Stimulated activated memory B cell treated with anti-CD40 and anti-IgM and Interleukin-4, amounts not matched to agents 10 μg/mL and 1 μg/mL and 100 μg/mL, for 72 hours (primary cell): Measurements from ENCODE around the gene CD46.

ENCODE experiments used
- ATAC-seq: fragments of 150-1000 bp; cut with Tn5 transposase; 2 replicates; pipeline ENCODE4 v1.10.0; 2021
- H3K27ac Mint-ChIP-seq: one replicate; pipeline ENCODE4 v1.8.0; 2022; ENCODE audit warnings: mild to moderate bottlenecking, mixed read lengths
- H3K27me3 Mint-ChIP-seq: one replicate; pipeline ENCODE4 v1.8.0; 2022; ENCODE audit warnings: mixed read lengths
- H3K36me3 Mint-ChIP-seq: one replicate; pipeline ENCODE4 v1.8.0; 2022; ENCODE audit warnings: mixed read lengths
- H3K4me1 Mint-ChIP-seq: one replicate; pipeline ENCODE4 v1.8.0; 2022; ENCODE audit warnings: mixed read lengths
- H3K4me3 Mint-ChIP-seq: one replicate; pipeline ENCODE4 v1.8.0; 2022; ENCODE audit warnings: mild to moderate bottlenecking, moderate library complexity, mixed read lengths
- H3K9me3 Mint-ChIP-seq: one replicate; pipeline ENCODE4 v1.8.0; 2022; ENCODE audit warnings: mixed read lengths

The CD46 gene

DNA sequence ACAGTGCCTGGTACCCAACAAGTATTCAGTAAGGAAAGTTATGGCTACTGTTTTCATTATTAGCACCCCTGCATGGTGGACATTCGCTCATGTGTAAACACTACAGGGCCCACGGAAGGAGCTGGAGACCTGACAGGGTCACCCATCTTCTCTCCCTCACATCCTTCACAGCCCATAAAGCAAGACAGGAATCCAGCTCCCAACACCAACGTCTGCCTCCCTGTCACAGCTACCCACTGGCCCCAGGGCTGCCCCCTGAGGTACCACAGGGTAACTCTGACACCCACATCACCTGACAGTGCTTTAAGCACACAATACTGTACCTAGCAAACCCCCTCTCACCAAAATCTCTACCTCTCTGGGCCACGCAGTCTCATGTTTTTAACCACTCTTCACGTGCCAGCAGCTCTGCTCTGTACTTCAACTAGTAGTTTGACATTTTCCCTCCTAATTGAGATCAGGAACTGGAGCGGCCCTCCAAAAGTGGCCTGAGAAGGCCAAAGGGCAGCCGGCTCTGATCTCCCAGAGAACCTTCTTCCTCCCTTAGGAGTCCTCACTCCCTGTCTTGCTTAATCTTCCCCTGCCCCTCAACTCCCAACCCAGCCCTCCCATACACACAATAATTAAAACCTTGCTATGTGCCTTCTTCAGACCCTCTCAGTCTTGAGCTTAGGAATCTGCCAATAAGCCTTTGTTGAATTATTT, 82.3 kb downstream of the CD46 start:
- Mint-ChIP-seq H3K27me3 (no peaks in the 10 kb centered on the region), H3K27ac (peak overlapping the region; percentile 94), H3K36me3 (peaks cover 25% of the 10 kb centered on the region), H3K4me3 (no peak overlapping the region), H3K9me3 (no peaks in the 10 kb centered on the region), H3K4me1 (peaks cover 78% of the 10 kb centered on the region)
- no peak for ATAC-seq

DNA sequence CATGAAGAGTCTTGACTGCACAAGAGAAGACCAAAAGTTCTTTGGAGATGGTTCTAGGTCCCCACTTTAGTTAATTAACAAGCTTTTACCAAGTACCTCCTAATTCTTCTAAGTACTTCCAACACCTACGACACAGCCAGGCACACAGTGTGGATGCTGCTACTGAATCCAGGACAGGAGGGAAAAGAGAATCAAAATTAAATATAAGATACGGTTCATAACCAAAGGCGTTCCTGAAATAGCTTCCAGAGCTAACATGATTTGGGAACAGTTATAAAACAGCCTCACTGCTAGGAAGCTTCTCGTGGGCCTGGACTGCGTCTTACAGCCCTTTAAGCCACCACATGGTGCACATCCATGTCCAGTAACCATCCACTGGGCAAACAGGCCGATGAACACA, 84.1 kb downstream of the CD46 start:
- no peak overlapping the region for H3K27ac Mint-ChIP-seq
- H3K4me3 Mint-ChIP-seq: no peak overlapping the region
- no peak for ATAC-seq
- no peaks in the 10 kb centered on the region for H3K27me3 Mint-ChIP-seq
- H3K9me3 Mint-ChIP-seq: no peaks in the 10 kb centered on the region
- H3K36me3 Mint-ChIP-seq: peaks cover 34% of the 10 kb centered on the region
- peaks cover 73% of the 10 kb centered on the region for H3K4me1 Mint-ChIP-seq

DNA sequence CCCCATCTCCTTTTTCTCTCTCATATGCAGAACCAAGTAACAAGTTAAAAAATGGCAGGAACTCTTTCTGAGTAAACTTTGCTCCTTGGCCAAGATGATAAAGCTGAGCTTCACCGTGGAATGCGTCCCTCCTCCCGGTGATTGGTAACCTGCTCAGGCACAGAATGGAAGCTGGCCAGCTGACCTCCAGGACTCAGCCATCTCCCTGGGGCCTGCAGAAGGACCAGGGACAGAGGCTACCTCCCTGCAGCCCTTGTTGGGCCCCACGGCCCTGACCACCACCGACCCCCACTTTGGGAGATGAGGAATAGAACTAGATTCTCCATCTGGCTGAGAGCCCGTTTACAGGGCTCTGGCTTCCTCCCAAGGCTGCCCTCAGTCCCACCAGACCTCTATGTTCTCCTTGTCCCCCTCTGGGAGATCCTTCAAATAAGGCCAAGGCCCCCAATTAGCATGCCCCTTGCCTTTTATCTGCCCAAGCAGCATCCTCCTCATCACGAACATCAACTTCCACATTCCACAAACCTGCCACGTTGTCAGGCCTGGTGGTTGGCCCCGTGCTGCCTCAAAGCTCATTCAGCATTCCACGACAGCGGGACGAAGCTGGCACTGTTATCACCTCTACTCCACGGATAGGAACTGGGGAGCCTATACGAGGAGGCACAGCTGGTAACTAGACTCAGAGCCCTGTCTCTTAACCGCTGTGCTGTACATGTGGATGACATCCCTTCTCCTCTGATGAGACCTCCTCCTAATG, 84.9 kb downstream of the CD46 start:
- ATAC-seq: no peak
- Mint-ChIP-seq H3K9me3 (no peaks in the 10 kb centered on the region), H3K4me1 (peaks cover 65% of the 10 kb centered on the region), H3K27ac (peak overlapping the region; percentile 22), H3K4me3 (no peak overlapping the region), H3K36me3 (peaks cover 34% of the 10 kb centered on the region), H3K27me3 (no peaks in the 10 kb centered on the region)

DNA sequence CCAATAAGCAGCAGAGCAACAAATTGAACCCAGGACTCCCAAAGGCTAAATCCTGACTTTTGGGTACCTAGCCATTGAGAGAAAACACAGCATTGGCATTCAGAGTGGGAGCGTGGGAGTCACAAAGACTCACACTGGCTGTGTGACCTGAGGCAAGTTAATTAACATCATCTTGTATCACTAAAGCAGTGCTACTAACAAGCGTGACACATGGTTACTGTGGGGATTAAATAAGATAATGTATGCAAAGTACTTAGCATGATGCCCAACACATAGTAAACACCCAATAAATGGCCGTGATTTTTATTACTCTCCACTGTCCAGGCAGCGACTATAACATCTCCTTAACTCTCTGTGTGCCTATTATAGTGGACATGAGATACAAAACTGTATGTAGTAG, 85.8 kb downstream of the CD46 start:
- ATAC-seq: no peak
- H3K27ac Mint-ChIP-seq: peak overlapping the region; percentile 22
- H3K36me3 Mint-ChIP-seq: peaks cover 34% of the 10 kb centered on the region
- H3K4me1 Mint-ChIP-seq: peaks cover 56% of the 10 kb centered on the region
- H3K27me3 Mint-ChIP-seq: no peaks in the 10 kb centered on the region
- H3K4me3 Mint-ChIP-seq: no peak overlapping the region
- H3K9me3 Mint-ChIP-seq: no peaks in the 10 kb centered on the region

DNA sequence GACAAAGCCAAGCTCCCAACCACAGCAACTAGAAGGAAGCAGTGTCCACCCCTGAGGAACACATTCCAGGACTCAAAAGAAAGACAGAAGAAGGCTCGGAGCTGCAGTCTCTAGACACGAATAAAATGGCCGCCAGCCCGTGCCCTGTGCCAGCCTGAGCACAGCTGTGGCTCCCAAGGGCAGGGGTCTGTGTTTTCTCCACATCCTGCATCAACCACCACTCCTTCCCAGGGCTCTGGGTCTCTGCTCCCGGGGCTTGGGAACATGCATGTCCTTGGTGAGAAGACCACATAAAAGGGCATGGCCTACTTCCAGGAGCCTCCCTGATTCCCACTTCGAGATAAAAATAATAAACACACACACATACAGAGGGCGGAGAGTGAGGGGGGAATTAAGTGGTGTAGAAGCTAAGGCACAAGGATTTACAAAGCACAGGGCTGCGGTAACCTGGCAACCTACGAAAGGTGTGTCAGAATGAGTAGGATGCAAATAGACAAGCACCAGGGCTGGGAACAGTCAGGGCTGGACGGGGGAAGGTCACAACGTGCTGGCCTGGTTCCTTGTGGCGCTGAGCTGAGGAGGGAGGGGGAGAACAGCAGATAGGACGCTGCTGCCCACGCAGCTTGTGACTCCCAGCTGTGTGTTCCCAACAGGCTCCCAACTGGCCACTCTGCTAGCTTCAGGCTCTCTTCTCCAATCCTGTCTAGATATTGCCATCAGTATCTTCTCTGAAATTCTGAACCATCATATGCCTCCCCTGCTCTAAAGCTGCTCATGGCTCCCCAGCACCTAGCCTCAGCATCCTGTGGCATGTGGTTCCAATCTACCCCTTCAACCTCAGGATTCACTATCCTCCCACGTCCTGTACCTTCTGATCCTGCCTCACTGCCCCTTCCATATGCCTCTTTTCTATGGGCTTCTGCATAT, 86.6 kb downstream of the CD46 start:
- Mint-ChIP-seq H3K9me3 (no peaks in the 10 kb centered on the region), H3K27me3 (no peaks in the 10 kb centered on the region), H3K27ac (peak overlapping the region; percentile 22), H3K4me3 (no peak overlapping the region), H3K36me3 (peaks cover 36% of the 10 kb centered on the region), H3K4me1 (peaks cover 50% of the 10 kb centered on the region)
- ATAC-seq: no peak

DNA sequence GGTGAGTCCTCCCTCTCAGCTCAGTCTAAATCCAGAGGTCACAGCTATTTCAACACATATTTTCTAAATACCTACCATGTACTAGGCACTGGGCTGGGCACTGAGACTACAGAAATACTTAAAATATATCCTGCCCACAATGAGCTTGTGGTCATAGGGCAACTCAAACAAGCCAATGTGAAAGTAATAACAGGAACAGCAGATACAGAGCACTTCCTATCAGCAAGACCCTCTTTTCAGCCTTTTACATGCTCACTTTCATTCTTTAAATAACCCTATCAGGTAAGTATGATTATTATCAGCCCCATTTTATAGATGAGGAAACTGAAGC, 87.2 kb downstream of the CD46 start:
- no peak overlapping the region for H3K4me3 Mint-ChIP-seq
- no peak for ATAC-seq
- no peak overlapping the region for H3K27ac Mint-ChIP-seq
- no peaks in the 10 kb centered on the region for H3K9me3 Mint-ChIP-seq
- peaks cover 50% of the 10 kb centered on the region for H3K4me1 Mint-ChIP-seq
- peaks cover 42% of the 10 kb centered on the region for H3K36me3 Mint-ChIP-seq
- no peaks in the 10 kb centered on the region for H3K27me3 Mint-ChIP-seq

DNA sequence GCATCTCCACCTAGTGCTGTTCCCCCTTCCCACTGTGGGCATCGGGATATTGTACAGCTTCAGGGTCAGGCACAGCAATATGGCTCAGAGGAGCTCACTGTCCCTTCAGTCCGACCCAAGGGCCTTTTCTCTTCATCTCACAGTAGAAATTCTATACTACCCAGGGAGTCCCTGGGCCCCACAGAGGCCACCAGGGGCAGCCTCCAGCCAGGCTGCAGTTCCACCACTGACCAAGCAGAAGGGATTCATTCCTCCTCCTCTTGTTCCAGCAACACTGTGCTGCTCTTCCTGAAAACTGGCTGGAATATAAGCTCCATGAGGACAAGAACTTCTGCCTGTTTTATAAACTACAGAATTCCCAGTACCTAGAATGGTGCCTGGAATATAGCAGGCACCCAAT, 88.5 kb downstream of the CD46 start:
- Mint-ChIP-seq H3K36me3 (peaks cover 50% of the 10 kb centered on the region), H3K4me3 (no peak overlapping the region), H3K27me3 (no peaks in the 10 kb centered on the region), H3K4me1 (peaks cover 47% of the 10 kb centered on the region), H3K27ac (no peak overlapping the region), H3K9me3 (no peaks in the 10 kb centered on the region)
- ATAC-seq: no peak

DNA sequence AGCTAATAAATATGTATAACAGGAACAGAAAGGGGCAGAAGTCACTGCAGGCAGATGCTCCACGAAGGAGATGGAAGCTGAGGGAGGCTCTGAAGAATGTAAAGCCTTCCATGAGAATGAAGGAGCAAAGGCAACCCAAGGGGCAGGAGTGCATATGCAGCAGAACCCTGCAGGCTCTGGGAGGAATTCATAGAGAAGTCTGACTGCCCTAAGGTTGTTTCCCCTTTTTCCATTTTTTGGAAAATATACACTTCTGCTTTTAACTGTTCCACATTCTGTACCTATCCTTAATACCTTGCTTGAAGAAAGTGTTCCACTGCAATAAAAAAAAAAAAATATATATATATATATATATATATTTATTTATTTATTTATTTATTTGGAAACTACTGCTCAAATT, 89.4 kb downstream of the CD46 start:
- Mint-ChIP-seq H3K4me3 (no peak overlapping the region), H3K9me3 (no peaks in the 10 kb centered on the region), H3K27ac (no peak overlapping the region), H3K36me3 (peaks cover 47% of the 10 kb centered on the region), H3K27me3 (no peaks in the 10 kb centered on the region), H3K4me1 (peaks cover 47% of the 10 kb centered on the region)
- ATAC-seq: no peak

DNA sequence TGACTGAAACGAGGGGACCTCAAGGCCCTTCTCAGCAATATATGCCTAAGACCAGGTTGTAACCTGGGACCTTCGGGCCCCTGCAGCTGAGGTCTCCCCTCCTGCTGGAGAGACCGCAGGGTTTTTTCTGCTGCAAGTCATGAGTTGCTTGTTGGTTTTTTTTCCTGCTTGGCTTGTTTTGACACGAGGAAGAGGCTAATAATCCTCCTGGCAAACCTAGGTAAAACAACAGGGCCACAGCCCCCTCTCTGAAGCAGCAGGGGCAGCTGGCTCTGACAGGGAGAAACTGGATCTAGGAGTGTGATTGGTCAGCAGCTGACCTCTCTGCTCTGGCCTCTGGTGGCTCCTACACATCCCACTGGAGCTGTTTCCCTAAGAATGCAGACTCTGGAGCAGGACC, 90.0 kb downstream of the CD46 start:
- Mint-ChIP-seq H3K9me3 (no peaks in the 10 kb centered on the region), H3K4me1 (peaks cover 42% of the 10 kb centered on the region), H3K27ac (no peak overlapping the region), H3K4me3 (no peak overlapping the region), H3K27me3 (no peaks in the 10 kb centered on the region), H3K36me3 (peaks cover 40% of the 10 kb centered on the region)
- ATAC-seq: no peak

DNA sequence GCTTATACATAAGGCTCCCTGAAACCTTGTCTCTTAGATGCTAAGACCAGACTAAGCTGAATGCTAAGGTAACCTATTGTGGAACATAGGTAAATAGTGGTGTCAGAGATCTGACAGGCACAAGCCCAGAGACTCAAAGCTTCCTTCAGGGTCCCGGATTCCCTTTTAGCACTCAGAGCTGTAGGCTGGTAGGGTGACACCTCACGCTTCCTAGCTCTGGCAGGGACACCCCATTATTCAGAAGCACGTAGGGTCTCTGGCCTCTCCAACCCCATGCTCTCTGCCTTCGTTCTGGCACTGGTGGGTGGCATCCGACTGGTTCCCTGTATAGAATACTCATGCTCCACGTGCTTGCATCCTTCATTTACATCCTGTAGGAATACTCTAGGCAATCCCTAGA, 90.7 kb downstream of the CD46 start:
- Mint-ChIP-seq H3K36me3 (peaks cover 37% of the 10 kb centered on the region), H3K4me3 (no peak overlapping the region), H3K9me3 (no peaks in the 10 kb centered on the region), H3K27me3 (no peaks in the 10 kb centered on the region), H3K27ac (no peak overlapping the region), H3K4me1 (peaks cover 39% of the 10 kb centered on the region)
- ATAC-seq: no peak

DNA sequence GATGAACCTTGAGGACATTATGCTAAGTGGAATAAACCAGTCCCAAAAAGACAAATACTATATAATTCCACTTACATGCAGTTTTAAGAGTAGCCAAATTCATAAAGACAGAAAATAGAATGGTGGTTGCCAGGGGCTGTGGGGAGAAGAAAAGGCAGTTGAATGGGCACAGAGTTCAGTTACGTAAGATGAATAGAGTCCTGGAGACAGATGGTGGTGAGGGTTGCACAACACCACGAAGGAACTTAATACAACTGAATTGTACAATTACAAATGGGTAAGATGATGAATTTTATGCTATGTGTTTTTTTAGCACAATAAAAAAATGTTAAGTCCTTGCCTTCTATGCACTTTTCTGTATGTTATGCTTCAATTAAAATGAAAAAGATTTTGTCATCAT, 92.5 kb downstream of the CD46 start:
- Mint-ChIP-seq H3K4me1 (peaks cover 49% of the 10 kb centered on the region), H3K27me3 (no peaks in the 10 kb centered on the region), H3K9me3 (no peaks in the 10 kb centered on the region), H3K4me3 (no peak overlapping the region), H3K27ac (no peak overlapping the region), H3K36me3 (peaks cover 28% of the 10 kb centered on the region)
- no peak for ATAC-seq
